Measurements from ENCODE around the gene MOG.
A peak's percentile ranks its signal among the peaks of the same experiment; 100 is the strongest.

MOG gene

GRCh38 chr6:29674008-29674407, 17.1 kb downstream of the MOG start:
- DNase-seq = no peak
- Histone ChIP-seq H2AFZ (ENCODE audit: insufficient read depth, low read length, poor library complexity) (no peak overlapping the region), H3K27me3 (ENCODE audit: insufficient read depth, low read length) (no peaks in the 10 kb centered on the region), H3K79me1 (ENCODE audit: low read length) (no peaks in the 10 kb centered on the region), H3K9ac (ENCODE audit: low read length) (no peak overlapping the region), H3K18ac (ENCODE audit: low read length) (no peak overlapping the region), H3K4me1 (ENCODE audit: control insufficient read depth in 1 of 2, insufficient read depth in 2 of 2, low read length in 2 of 2) (peaks cover 8 to 11% of the 10 kb centered on the region in 2 experiments), H3K14ac (ENCODE audit: low read length) (no peak overlapping the region), H4K8ac (ENCODE audit: low read depth, low read length) (no peak overlapping the region), H3K27ac (ENCODE audit: low read depth, low read length) (no peak overlapping the region), H3K36me3 (ENCODE audit: control insufficient read depth in 1 of 2, insufficient read depth in 2 of 2, low read length in 2 of 2) (no peaks in the 10 kb centered on the region), H2BK12ac (ENCODE audit: low read length) (no peak overlapping the region), H4K12ac (ENCODE audit: low read depth, low read length) (no peak overlapping the region), H2BK5ac (ENCODE audit: low read depth, low read length, poor library complexity) (no peak overlapping the region), H3K4ac (ENCODE audit: low read depth, low read length) (no peak overlapping the region), H3K4me3 (ENCODE audit: low read depth, low read length) (no peak overlapping the region), H3K9me3 (ENCODE audit: insufficient read depth, low read depth, low read length) (no peaks in the 10 kb centered on the region), H2BK120ac (ENCODE audit: insufficient read depth, low read length, poor library complexity) (no peak overlapping the region), H4K91ac (ENCODE audit: low read depth, low read length) (no peak overlapping the region), H2AK5ac (ENCODE audit: low read length) (no peak overlapping the region), H3K79me2 (ENCODE audit: control insufficient read depth, insufficient read depth, low read length, poor library complexity) (no peaks in the 10 kb centered on the region), H3K4me2 (ENCODE audit: low read length) (no peak overlapping the region), H3K23ac (ENCODE audit: low read length) (no peak overlapping the region)
- no CpG with 5 or more reads among the region's 5 CpGs for WGBS (ENCODE audit: extremely low coverage, insufficient coverage, insufficient read length)

GRCh38 chr6:29675561-29675960, 18.7 kb downstream of the MOG start:
- H3K9ac ChIP-seq (ENCODE audit: low read length) = no peak overlapping the region
- WGBS (ENCODE audit: extremely low coverage, insufficient coverage, insufficient read length) = no CpG with 5 or more reads among the region's 1 CpG
- H3K27me3 ChIP-seq (ENCODE audit: insufficient read depth, low read length) = no peaks in the 10 kb centered on the region
- H3K4me3 ChIP-seq (ENCODE audit: low read depth, low read length) = no peak overlapping the region
- H3K4me1 ChIP-seq (ENCODE audit: control insufficient read depth in 1 of 2, insufficient read depth in 2 of 2, low read length in 2 of 2) = peaks cover 10 to 15% of the 10 kb centered on the region in 2 experiments
- no peak overlapping the region for H3K27ac ChIP-seq (ENCODE audit: low read depth, low read length)
- peaks cover 3% of the 10 kb centered on the region for H3K9me3 ChIP-seq (ENCODE audit: insufficient read depth, low read depth, low read length)
- no peak overlapping the region for H4K12ac ChIP-seq (ENCODE audit: low read depth, low read length)
- H3K79me2 ChIP-seq (ENCODE audit: control insufficient read depth, insufficient read depth, low read length, poor library complexity) = no peaks in the 10 kb centered on the region
- H2BK5ac ChIP-seq (ENCODE audit: low read depth, low read length, poor library complexity) = no peak overlapping the region
- H2AK5ac ChIP-seq (ENCODE audit: low read length) = no peak overlapping the region
- no peak overlapping the region for H2BK12ac ChIP-seq (ENCODE audit: low read length)
- H3K36me3 ChIP-seq (ENCODE audit: control insufficient read depth in 1 of 2, insufficient read depth in 2 of 2, low read length in 2 of 2) = no peaks in the 10 kb centered on the region
- H4K91ac ChIP-seq (ENCODE audit: low read depth, low read length) = no peak overlapping the region
- DNase-seq = peak in 1 of 2 donors; percentile 86
- peaks cover 5% of the 10 kb centered on the region for H3K79me1 ChIP-seq (ENCODE audit: low read length)
- no peak overlapping the region for H2BK120ac ChIP-seq (ENCODE audit: insufficient read depth, low read length, poor library complexity)
- no peak overlapping the region for H2AFZ ChIP-seq (ENCODE audit: insufficient read depth, low read length, poor library complexity)
- no peak overlapping the region for H3K4ac ChIP-seq (ENCODE audit: low read depth, low read length)
- H3K23ac ChIP-seq (ENCODE audit: low read length) = no peak overlapping the region
- H3K14ac ChIP-seq (ENCODE audit: low read length) = no peak overlapping the region
- no peak overlapping the region for H3K4me2 ChIP-seq (ENCODE audit: low read length)
- H4K8ac ChIP-seq (ENCODE audit: low read depth, low read length) = no peak overlapping the region
- H3K18ac ChIP-seq (ENCODE audit: low read length) = no peak overlapping the region

- Histone ChIP-seq H3K27ac (ENCODE audit: low read depth, low read length) (peak overlapping the region; percentile 57), H4K8ac (ENCODE audit: low read depth, low read length) (peak overlapping the region; percentile 15), H3K4me3 (ENCODE audit: low read depth, low read length) (no peak overlapping the region), H2BK12ac (ENCODE audit: low read length) (peak overlapping the region; percentile 25), H3K27me3 (ENCODE audit: insufficient read depth, low read length) (no peaks in the 10 kb centered on the region), H3K4me2 (ENCODE audit: low read length) (no peak overlapping the region), H3K14ac (ENCODE audit: low read length) (no peak overlapping the region), H2AFZ (ENCODE audit: insufficient read depth, low read length, poor library complexity) (no peak overlapping the region), H3K4me1 (ENCODE audit: control insufficient read depth in 1 of 2, insufficient read depth in 2 of 2, low read length in 2 of 2) (peaks cover 10 to 15% of the 10 kb centered on the region in 2 experiments), H3K9ac (ENCODE audit: low read length) (no peak overlapping the region), H3K9me3 (ENCODE audit: insufficient read depth, low read depth, low read length) (peaks cover 4% of the 10 kb centered on the region), H3K23ac (ENCODE audit: low read length) (no peak overlapping the region), H4K12ac (ENCODE audit: low read depth, low read length) (no peak overlapping the region), H3K4ac (ENCODE audit: low read depth, low read length) (no peak overlapping the region), H3K79me2 (ENCODE audit: control insufficient read depth, insufficient read depth, low read length, poor library complexity) (no peaks in the 10 kb centered on the region), H3K36me3 (ENCODE audit: control insufficient read depth in 1 of 2, insufficient read depth in 2 of 2, low read length in 2 of 2) (no peaks in the 10 kb centered on the region), H3K79me1 (ENCODE audit: low read length) (peaks cover 5% of the 10 kb centered on the region), H4K91ac (ENCODE audit: low read depth, low read length) (peak overlapping the region; percentile 11), H2BK120ac (ENCODE audit: insufficient read depth, low read length, poor library complexity) (peak overlapping the region; percentile 4), H2BK5ac (ENCODE audit: low read depth, low read length, poor library complexity) (peak overlapping the region; percentile 4), H2AK5ac (ENCODE audit: low read length) (no peak overlapping the region), H3K18ac (ENCODE audit: low read length) (no peak overlapping the region)
- DNase-seq = peak in 1 of 2 donors; percentile 50
- no CpG with 5 or more reads among the region's 2 CpGs for WGBS (ENCODE audit: extremely low coverage, insufficient coverage, insufficient read length)
Measured at GRCh38 chr6:29676981-29677601, 20.2 kb downstream of the MOG start.

GRCh38 chr6:29678114-29678513, 21.2 kb downstream of the MOG start:
- no peaks in the 10 kb centered on the region for H3K27me3 ChIP-seq (ENCODE audit: insufficient read depth, low read length)
- peak overlapping the region; percentile 59 for H2BK12ac ChIP-seq (ENCODE audit: low read length)
- H4K8ac ChIP-seq (ENCODE audit: low read depth, low read length) = no peak overlapping the region
- H3K14ac ChIP-seq (ENCODE audit: low read length) = no peak overlapping the region
- no peak overlapping the region for H3K9ac ChIP-seq (ENCODE audit: low read length)
- H3K4me2 ChIP-seq (ENCODE audit: low read length) = no peak overlapping the region
- H2BK5ac ChIP-seq (ENCODE audit: low read depth, low read length, poor library complexity) = no peak overlapping the region
- no peak overlapping the region for H3K4ac ChIP-seq (ENCODE audit: low read depth, low read length)
- no peak overlapping the region for H2AK5ac ChIP-seq (ENCODE audit: low read length)
- no peak overlapping the region for H2BK120ac ChIP-seq (ENCODE audit: insufficient read depth, low read length, poor library complexity)
- H4K12ac ChIP-seq (ENCODE audit: low read depth, low read length) = no peak overlapping the region
- H3K79me1 ChIP-seq (ENCODE audit: low read length) = peaks cover 5% of the 10 kb centered on the region
- no peaks in the 10 kb centered on the region for H3K79me2 ChIP-seq (ENCODE audit: control insufficient read depth, insufficient read depth, low read length, poor library complexity)
- DNase-seq = peak; percentile 61 to 87
- H3K4me3 ChIP-seq (ENCODE audit: low read depth, low read length) = no peak overlapping the region
- H3K18ac ChIP-seq (ENCODE audit: low read length) = no peak overlapping the region
- H3K4me1 ChIP-seq (ENCODE audit: control insufficient read depth in 1 of 2, insufficient read depth in 2 of 2, low read length in 2 of 2) = peaks cover 10 to 15% of the 10 kb centered on the region in 2 experiments
- H3K9me3 ChIP-seq (ENCODE audit: insufficient read depth, low read depth, low read length) = peaks cover 4% of the 10 kb centered on the region
- H3K23ac ChIP-seq (ENCODE audit: low read length) = no peak overlapping the region
- no CpG with 5 or more reads among the region's 5 CpGs for WGBS (ENCODE audit: extremely low coverage, insufficient coverage, insufficient read length)
- no peaks in the 10 kb centered on the region for H3K36me3 ChIP-seq (ENCODE audit: control insufficient read depth in 1 of 2, insufficient read depth in 2 of 2, low read length in 2 of 2)
- no peak overlapping the region for H4K91ac ChIP-seq (ENCODE audit: low read depth, low read length)
- no peak overlapping the region for H3K27ac ChIP-seq (ENCODE audit: low read depth, low read length)
- no peak overlapping the region for H2AFZ ChIP-seq (ENCODE audit: insufficient read depth, low read length, poor library complexity)
